HFF-Myc (cell line): ENCODE data around the gene ATXN2L.
A peak's percentile ranks its signal among the peaks of the same experiment; 100 is the strongest.

ENCODE experiments used
- DNase-seq: peaks from one replicate; pipeline ENCODE4 v3.0.0-alpha.2; 2011; ENCODE audit warnings: low read depth; ENCODE audit errors: extremely low read depth
- H3K4me3 ChIP-seq: replicated peaks from 2 replicates; pipeline ENCODE4 v1.5.1; 2011; ENCODE audit warnings: low read depth, mild to moderate bottlenecking, control low read depth, low read length
- TF ChIP-seq, protein P1 (sequence below): IDR thresholded peaks from 2 replicates; pipeline ENCODE4 v1.5.1; 2012; ENCODE audit warnings: mild to moderate bottlenecking, low read depth, low read length, control low read depth; ENCODE audit errors: missing control alignments

Gene ATXN2L

DNA sequence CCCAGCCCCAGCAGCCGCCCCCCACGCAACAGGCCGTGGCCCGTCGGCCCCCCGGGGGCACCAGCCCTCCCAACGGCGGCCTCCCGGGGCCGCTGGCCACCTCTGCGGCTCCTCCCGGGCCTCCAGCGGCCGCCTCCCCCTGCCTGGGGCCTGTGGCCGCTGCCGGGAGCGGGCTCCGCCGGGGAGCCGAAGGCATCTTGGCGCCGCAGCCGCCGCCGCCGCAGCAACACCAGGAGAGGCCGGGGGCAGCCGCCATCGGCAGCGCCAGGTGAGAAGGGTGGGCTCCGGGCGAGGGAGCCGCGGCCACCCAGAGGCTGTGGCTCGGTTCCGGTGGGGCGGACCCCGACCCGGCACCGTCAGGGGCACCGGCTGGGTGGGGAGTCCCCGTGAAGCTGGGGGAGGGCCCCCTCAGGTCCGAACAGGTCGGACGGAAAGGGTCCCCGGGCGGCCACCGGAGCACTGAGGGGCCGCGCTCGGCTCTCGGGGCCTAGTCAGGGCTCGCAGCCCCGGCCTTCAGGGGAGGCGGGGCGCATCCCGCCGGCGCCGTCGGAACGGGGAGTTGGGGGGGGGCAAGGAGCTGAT lies 583 bp downstream of the ATXN2L start:
- DNase-seq, result no peak
- TF ChIP-seq, protein P1, sequence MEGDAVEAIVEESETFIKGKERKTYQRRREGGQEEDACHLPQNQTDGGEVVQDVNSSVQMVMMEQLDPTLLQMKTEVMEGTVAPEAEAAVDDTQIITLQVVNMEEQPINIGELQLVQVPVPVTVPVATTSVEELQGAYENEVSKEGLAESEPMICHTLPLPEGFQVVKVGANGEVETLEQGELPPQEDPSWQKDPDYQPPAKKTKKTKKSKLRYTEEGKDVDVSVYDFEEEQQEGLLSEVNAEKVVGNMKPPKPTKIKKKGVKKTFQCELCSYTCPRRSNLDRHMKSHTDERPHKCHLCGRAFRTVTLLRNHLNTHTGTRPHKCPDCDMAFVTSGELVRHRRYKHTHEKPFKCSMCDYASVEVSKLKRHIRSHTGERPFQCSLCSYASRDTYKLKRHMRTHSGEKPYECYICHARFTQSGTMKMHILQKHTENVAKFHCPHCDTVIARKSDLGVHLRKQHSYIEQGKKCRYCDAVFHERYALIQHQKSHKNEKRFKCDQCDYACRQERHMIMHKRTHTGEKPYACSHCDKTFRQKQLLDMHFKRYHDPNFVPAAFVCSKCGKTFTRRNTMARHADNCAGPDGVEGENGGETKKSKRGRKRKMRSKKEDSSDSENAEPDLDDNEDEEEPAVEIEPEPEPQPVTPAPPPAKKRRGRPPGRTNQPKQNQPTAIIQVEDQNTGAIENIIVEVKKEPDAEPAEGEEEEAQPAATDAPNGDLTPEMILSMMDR, result no peak
- peak overlapping the region; percentile 91 for H3K4me3 ChIP-seq

DNA sequence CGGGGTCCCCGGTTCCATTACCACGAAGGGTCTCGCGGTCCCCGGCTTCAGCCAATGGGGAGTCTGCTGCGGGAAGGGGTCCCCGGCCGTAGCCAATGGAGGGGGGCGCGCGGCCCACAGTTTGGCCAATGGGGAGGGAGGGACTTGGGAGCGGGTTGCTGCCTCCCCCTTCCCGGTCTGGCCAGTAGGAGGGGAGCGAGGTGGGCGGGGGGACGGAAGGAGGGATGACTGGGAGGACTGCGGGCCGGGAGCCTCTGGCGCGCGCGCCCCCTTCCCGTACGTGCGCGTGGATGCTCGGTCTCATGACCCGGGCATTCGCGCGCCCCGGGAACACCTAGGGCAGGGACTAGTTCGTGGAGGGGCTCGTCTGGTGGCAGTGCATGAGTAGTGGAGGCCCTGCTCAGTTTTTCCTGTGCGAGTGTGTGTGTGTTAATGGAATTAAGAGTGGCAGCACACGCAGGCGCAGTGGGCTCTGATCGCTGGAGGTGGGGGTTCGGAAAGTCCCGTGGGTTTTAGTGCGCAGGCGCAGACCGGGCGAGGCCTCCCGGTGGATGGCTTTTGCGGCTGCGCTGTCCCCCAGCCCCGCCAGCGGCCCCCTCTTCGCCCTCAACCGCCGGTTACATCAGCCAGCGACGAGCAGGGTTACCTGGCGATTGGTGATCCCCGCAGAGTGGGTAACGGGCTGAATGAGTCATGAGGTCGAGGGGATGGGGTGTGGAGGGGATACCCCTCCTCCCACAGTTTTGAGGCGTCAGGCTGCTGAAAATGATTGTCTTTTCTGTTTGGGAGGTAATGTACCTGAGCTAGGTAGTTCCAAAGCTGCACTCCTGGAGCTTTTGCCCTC lies 1.3 kb downstream of the ATXN2L start:
- peak overlapping the region; percentile 91 for H3K4me3 ChIP-seq
- peak; percentile 85 for DNase-seq
- TF ChIP-seq, protein P1, result no peak

DNA sequence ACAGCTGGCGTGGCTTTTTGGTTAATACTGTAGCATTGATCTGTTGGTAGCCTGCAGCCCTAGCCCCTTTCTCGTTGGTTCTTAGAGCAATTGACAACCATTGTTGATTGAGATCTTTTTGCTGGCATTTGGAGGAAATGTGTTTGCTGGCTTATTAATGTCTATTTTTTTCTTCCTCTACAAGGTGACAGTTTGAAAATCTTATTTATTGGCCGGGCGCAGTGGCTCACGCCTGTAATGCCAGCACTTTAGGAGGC lies 1.8 kb downstream of the ATXN2L start:
- TF ChIP-seq, protein P1, result no peak
- H3K4me3 ChIP-seq, result peak overlapping the region; percentile 91

DNA sequence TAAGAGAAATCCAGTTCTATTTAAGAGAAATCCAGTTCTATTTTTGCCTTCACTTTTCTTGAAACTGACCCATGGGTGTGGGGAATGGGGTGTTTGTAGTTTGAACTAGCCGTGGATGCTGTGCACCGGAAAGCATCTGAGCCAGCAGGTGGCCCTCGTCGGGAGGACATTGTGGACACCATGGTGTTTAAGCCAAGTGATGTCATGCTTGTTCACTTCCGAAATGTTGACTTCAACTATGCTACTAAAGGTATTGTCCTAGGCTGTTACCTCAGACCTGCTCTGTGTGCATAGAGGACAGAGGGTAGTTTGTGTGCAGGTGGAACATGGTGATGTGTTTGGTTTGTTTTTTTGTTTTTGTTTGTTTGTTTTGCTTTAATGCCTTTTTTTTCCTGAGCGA lies 3.3 kb downstream of the ATXN2L start:
- H3K4me3 ChIP-seq, result no peak overlapping the region
- TF ChIP-seq, protein P1, result no peak
- DNase-seq, result no peak

More for the DNA sequence above, 1.8 kb downstream of the ATXN2L start:
- DNase-seq, result no peak

DNA sequence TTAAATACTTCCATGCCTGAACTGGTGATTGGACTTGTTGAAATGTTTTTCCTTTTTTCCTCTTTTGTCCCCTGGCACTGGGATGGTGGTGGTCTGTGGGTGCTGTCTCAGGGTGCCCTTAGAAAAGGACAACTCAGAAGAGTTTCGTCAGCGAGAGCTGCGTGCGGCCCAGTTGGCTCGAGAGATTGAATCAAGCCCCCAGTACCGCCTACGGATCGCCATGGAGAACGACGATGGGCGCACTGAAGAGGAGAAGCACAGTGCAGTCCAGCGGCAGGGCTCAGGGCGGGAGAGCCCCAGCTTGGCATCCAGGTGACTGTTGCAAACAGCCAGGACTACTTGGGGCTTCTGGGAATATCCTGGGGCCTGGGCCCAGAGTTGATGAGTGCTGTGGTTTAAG lies 6.9 kb downstream of the ATXN2L start:
- no peak overlapping the region for H3K4me3 ChIP-seq
- DNase-seq, result no peak
- TF ChIP-seq, protein P1, result no peak

DNA sequence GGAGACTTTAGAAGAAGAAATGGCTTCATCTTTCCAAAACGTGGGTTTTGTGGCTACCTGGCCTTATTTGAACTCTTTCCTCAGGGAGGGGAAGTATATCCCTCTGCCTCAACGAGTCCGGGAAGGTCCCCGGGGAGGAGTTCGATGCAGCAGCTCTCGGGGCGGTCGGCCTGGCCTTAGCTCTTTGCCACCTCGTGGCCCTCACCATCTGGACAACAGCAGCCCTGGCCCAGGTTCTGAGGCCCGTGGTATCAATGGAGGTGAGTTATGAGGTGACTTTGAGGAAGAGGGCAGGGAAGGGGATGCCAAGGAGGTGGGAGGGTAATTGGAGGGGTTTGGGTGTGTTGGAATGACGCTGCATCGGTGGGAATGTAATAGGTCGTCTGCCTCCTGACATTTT lies 7.7 kb downstream of the ATXN2L start:
- no peak overlapping the region for H3K4me3 ChIP-seq
- TF ChIP-seq, protein P1, result no peak
- DNase-seq, result no peak
